GM15510 (cell line): ENCODE results near the gene NUCB1.

Source experiments
- POLR2A ChIP-seq: IDR thresholded peaks from 3 replicates; pipeline ENCODE4 v1.6.1; 2011; ENCODE audit warnings: borderline replicate concordance; ENCODE audit not compliant: insufficient read length; ENCODE audit errors: extremely low read depth

The NUCB1 gene

GRCh38 chr19:48922548-48923490 lies 22.7 kb downstream of the NUCB1 start:
- no peak for TF ChIP-seq POLR2A

- no peak for TF ChIP-seq POLR2A
Measured at GRCh38 chr19:48925240-48925843, 25.2 kb downstream of the NUCB1 start.

GRCh38 chr19:48926909-48927308 lies 26.8 kb downstream of the NUCB1 start:
- no peak for TF ChIP-seq POLR2A

- no peak for TF ChIP-seq POLR2A
Measured at GRCh38 chr19:48928164-48929025, 28.3 kb downstream of the NUCB1 start.

GRCh38 chr19:48933382-48933932 lies 33.3 kb downstream of the NUCB1 start, which contains the start of gene DHDH:
DHDH (plus strand) TSS chr19:48933699; CDS start chr19:48933722, 23 bp downstream.
- no peak for TF ChIP-seq POLR2A

- no peak for TF ChIP-seq POLR2A
Measured at GRCh38 chr19:48934837-48935236, 34.7 kb downstream of the NUCB1 start.

GRCh38 chr19:48935864-48936263 lies 35.8 kb downstream of the NUCB1 start:
- TF ChIP-seq POLR2A = no peak

GRCh38 chr19:48938256-48938655 lies 38.1 kb downstream of the NUCB1 start:
- no peak for TF ChIP-seq POLR2A

- TF ChIP-seq POLR2A = no peak
Measured at GRCh38 chr19:48940902-48941301, 40.8 kb downstream of the NUCB1 start.

- no peak for TF ChIP-seq POLR2A
Measured at GRCh38 chr19:48943081-48943480, 43.0 kb downstream of the NUCB1 start.

- no peak for TF ChIP-seq POLR2A
Measured at GRCh38 chr19:48945415-48945814, 45.3 kb downstream of the NUCB1 start.

- no peak for TF ChIP-seq POLR2A
Measured at GRCh38 chr19:48945817-48946216, 45.7 kb downstream of the NUCB1 start.

- no peak for TF ChIP-seq POLR2A
Measured at GRCh38 chr19:48946463-48947257, 46.5 kb downstream of the NUCB1 start.

GRCh38 chr19:48947258-48947542 lies 47.1 kb downstream of the NUCB1 start:
- no peak for TF ChIP-seq POLR2A
